T-helper 2 cell (primary cell): Measurements from ENCODE around the gene AHRR.
A peak's percentile ranks its signal among the peaks of the same experiment; 100 is the strongest.

Experiments
- DNase-seq, 5 experiments: peaks; one replicate each; pipeline versions ENCODE4 v3.0.0 to v3.0.0-alpha.2; 2012 to 2022

Gene AHRR

DNA sequence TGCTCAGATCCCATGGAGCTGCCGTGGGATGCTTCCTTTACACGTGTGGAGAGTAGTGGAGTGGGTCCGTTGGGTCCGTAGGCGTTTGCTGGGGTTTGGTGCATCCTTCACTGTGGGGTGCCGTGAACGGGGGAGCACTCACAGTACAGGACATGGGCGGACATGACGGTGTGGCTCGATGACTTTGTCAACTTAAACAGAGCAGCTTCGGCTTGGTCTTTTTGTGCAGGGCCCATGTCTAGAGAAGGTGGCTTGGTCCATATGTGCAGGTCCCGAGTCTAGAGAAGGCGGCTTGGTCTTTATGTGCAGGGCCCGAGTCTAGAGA is 95.1 kb downstream of the AHRR start:
- DNase-seq: no peak

DNA sequence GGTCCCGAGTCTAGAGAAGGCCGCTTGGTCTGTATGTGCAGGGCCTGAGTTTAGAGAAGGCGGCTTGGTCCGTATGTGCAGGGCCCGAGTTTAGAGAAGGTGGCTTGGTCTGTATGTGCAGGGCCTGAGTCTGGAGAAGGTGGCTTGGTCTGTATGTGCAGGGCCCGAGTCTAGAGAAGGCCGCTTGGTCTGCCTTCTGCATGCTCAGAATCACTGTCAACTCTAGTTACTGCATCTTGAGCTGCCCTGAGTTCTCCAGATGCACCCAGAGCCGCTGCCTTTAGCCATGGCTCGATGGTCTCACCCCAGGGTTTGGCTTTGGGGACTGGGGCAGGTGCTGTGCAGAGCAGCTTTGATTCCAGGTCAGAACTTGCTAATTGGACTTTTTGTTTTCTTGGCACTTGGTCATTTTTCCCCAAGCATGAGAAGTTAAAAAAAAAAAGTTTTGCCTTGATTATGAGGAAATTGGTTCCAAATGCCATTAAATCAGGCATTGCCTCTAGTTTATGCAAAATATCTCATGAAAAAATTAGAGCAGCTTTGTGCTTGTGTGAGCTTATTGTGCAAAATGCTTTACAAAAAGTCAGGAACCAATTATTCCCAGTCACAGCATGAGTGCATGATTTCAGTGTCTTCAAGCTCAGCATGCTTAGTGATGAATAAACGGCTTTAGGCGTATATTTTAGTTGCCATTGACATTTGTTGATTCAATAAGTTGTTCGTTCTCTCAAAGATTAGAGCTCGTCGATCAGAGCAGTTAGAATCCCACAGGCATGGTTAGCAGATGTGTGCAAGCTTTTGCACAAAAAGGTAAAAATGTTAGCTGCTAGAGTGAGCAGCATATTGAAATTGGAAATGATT is 96.0 kb downstream of the AHRR start:
- no peak for DNase-seq

DNA sequence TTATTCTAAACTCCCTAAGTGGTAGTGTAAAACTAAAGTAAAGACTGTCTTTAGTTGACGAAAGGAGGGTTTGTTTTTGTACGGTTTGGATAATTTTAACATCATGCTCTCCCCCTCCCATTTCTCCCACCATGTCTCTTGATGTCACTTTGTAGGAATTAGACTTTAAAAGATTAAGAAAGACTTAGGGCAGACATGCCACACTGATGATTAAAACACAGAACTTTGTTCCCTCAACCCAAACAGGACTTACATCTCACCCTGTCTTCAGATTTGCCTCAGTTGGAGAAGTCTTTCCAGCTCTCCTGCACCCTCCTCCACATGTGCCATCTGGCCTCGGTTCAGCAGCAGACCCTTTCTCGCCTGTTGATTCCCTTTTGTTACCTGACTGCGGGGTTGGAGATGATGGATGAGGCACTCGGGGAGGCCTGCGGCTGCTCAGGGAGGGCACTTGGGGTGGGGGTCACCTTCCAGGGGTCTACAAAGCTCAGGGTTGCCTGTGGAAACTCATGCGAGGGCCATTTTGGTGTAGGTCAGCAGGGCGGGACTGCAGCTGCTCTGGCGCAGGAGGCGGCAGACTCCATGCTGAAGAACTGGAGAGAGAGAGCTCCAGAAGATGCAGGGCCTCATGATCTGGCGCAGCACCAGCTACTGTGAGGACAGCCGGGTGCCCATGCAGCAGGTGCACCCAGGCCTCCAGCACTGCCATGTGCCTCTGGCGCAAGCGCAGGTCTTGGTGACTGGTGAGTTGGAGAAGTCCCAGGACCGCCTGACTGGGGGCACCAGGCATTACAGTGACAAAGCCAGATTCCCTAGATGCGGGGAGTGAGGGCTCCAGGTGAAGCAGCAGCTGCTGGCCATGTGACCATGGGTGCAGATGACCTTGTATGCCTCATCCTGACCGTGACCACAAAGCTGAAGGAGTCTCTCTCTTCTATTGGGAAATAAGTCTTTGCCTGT is 96.9 kb downstream of the AHRR start:
- DNase-seq: no peak

DNA sequence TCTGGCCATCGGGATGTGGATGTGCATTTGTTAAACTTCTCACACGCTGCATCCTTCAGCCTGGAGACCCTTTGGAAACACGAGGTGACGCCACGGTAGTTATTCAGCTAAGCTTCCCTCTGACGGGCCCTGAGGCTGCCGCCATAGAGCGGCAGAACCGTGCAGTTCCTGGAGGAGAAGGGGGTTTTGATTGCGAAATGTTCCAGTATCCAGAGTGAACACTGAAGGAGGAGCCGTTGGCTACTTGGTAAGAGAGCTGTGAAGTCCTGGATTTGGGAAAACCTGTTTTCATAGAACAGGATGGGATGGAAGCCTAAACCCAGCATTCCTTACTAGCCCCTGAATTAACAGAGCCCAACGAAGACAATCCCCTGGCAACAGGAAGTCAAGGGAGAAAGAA is 98.5 kb downstream of the AHRR start:
- no peak for DNase-seq

DNA sequence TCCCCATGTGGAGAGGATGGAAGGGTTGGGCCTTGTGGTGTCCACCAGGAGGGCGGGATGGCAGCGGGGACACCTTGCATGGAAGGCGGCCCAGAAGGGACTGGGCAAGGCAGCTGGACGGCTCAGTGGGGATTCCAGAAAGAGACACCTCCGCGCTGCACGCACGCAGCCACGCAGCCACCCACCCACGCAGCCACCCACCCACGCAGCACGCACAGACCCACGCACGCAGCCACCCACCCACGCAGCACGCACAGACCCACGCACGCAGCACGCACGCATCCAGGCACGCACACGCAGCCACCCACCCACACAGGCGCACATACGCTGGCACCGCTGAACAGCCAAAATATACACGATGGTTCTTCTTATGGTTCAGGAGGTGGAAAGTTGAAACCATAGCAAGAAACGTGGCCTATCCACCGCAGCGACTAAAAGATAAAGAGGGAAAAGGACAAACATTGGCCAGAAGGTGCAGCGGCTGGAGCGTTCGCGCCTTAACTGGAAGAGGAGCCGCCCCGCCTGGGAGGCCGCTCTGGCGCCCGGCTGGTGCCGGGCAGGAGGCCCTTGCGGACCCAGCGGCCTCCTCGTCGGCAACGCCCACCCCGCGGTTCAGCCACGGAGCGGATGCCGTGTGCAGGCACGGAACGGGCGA is 99.2 kb downstream of the AHRR start:
- no peak for DNase-seq

DNA sequence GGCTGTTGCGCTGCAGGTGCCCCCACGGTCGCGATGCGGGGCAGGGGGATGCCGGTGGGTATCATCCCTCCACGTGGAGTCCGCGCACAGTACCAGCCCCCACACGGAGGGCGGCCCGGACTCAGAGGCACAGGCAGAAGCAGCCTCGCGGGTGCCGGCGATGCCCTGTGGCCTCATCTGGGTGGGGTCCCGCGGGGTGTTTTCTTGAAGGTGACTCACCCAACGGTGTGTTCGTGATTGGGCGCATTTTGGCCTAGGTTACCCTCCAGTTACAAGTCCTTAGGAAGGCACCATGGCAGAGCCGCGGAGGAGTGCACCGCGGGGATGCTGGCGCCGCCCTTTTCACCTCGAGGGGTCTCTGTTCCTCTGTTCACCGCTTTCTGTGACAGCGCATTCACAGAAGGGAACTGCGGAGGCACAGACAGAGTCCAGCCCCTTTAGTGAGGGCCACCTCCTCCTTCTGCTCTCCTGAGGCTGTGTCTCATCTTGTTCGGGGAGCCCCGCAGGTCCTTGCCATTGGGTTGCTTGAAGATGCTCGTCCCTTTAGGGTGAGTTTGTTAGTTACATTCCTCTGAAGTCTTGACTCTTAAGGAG is 99.9 kb downstream of the AHRR start:
- no peak for DNase-seq

DNA sequence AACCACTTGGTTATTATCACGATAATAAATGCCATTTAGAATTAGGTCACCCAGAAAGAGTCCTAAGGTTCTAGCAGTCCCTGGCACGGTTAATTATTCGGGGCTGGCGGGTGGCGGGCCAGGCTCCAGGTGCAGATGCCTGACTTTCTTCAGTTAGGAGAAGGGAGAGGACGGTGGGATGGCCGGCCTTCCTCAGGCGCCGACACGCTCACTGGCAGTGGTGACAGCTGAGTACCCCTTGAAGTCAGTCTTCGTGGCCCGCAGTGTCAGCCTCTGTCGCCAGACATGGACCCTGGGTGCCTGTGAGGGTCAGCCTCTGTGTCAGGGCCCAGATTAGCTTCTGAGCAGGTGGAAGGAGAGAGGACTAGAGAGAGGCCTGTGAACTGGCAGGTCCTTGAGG is 100.4 kb downstream of the AHRR start:
- DNase-seq: no peak

DNA sequence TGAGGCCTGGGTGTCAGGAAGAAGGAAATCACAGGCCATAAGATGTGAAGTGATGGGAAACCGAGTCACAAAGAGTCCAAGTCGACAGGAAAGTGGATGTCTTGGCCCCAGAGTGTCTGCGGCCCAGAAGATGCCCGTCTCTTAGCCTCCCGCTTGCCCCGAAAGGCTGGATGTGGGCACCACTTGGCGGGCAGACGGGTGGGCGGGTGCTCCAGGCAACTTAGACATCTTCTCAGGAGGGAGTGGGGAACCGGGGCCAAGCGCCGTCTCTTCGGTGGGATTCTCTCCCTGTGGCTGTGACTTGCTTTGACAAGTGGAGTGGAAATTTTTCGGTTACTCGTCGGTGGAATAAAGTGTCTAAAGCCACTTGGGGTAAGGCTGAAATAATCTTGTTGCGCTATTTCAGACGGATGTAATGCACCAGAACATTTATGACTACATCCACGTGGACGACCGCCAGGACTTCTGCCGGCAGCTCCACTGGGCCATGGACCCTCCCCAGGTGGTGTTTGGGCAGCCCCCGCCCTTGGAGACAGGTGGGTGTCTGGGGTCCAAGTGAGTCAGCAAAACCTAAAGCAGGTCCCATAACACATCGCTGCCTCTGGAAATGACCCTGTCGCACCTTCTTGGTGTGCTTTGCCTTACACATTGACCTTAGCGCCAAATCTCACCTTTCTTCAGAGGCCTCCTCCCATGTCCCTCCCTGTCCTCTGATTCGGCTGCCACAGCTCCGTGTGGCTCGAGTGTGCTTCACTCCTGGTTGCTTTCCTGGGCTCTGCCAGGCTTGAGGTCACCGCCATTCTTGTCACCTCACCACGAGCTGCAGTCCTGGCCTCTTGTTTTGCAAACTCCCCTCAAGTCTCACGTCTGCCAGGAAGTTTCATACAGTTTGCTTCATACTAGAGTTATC is 101.1 kb downstream of the AHRR start:
- no peak for DNase-seq

DNA sequence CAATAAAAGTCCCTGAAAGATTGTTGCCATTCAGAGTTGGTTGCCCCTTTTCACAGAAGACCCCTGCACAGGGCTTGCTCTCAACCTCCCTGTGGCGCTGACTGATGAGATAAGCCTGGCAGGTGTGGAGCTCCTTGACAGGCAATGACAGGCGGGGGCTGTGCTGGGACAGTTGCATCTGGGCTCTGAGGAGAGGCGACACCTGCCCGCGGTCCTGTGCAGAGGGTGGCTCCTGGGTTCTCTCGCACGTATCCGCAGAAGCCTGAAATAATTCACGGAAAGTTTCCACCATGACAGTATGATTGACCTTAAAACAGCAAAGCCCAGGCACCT is 101.7 kb downstream of the AHRR start:
- DNase-seq: no peak

DNA sequence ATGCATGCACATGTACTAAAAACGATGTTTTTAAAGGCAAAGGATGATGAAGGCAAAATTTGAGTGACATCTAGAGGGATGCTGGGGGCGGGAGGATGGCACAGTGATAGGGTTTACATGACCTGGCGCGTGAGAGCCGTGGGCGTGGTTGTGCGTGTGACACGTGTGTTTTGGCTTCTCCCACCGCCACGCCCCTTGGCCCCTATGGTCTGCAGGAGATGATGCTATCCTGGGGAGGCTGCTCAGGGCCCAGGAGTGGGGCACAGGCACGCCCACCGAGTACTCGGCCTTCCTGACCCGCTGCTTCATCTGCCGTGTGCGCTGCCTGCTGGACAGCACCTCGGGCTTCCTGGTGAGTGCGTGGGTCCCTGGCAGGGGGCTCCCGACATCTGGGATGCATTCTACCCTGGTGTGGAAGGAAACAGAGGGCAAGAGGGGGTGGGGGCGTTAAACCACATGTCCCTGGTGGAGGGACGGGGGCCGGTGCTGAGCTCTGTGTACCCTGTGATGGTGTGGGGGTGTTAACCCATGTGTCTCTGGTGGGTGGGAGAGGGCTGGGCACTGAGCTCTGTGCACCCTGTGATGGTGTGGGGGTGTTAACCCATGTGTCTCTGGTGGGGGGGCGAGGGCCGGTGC is 102.2 kb downstream of the AHRR start:
- DNase-seq: peak in 1 of 5 experiments; percentile 36

DNA sequence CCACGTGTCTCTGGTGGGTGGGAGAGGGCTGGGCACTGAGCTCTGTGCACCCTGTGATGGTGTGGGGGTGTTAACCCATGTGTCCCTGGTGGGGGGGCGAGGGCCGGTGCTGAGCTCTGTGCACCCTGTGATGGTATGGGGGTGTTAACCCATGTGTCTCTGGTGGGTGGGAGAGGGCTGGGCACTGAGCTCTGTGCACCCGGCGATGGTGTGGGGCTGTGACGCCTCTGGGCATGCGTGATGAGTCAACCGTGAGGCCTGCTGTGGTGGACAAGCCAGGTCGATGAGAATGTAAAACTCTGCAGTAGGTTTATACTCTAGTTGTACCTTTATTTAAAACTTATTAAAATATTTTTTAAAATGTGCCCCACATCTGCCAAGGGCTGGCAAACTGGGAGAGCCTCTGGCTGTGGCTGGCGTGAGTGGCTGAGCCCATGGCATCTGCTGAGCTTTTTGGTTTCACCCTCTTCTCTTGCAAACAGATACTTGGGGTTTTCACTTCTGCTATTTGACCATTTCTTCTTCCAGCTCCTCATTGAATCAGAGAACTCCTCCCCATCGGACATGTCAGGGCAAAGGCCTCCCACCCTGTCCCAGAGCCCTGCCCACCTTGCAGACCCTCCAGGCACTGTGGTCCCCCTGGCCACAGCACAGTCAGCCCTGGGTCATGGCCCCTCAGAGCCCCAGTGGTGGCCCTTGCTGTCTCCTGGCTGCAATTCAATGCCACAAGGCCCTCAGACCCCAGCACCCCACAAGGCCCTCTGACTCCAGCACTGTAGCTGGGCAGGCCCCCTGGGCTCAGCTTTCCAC is 103.0 kb downstream of the AHRR start:
- no peak for DNase-seq

DNA sequence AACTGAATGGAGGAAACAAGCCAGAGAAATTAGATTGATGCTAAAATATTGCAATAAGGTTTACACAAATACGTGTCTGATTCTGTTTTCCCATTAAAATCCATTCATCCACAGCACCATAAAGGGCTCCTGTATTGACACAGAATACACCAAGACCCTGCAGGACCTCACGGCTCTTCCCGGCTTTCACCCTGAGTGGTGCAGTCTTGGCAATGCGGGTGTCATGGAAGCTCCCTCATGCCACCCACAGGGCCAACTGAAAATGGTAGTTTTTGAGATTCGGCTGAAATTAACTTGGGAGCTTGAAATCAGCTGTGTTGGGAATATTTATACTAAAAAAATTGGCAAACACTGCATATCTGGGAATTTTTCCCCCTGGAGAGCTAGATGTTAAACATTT is 104.2 kb downstream of the AHRR start:
- peak in 1 of 5 experiments; percentile 35 for DNase-seq

DNA sequence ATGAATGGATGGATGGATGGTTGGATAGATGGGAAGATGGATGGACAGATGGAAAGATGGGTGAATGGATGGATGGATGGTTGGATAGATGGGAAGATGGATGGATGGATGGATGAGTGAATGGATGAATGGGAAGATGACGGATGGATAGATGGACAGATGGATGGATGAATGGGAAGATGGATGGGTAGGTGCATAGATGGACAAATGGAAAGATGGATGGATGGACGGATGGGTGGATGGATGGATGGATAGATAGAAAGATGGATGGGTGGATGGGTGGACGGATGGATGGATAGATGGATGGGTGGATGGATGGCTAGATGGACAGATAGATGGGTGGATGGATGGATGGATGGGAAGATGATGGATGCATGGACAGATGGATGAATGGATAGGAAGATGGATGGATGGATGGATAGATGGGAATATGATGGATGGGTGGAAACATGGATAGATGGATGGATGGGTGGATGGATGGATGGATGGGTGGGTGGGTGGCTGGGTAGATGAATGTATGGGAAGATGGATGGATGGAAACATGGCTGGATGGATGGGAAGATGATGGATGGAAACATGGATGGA is 105.0 kb downstream of the AHRR start:
- DNase-seq: no peak

DNA sequence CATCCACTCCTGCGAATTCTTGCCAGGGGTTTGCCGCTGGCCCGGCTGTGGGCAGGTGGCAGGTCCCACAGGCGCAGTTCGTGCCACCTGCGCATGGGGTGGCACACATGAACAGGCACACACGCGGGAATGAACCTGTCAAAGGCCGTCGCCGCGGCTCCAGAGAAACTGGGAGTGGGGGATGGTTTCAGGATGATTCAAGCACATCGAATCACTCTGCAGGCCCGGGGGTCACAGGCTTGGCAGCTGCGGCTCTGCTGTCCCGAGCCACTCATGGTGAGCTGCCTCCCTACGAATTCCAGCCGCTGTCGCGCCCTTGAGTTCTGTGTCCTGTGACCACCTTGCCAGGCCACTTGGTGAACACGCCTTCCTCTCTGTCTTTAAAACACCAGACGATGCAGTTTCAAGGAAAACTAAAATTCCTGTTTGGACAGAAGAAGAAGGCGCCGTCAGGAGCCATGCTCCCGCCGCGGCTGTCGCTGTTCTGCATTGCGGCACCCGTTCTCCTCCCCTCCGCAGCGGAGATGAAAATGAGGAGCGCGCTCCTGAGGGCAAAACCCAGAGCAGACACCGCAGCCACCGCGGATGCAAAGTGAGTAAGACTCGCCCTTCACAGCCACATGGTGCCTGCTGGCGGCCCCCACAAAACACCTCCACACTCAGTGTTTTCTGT is 106.0 kb downstream of the AHRR start:
- no peak for DNase-seq

DNA sequence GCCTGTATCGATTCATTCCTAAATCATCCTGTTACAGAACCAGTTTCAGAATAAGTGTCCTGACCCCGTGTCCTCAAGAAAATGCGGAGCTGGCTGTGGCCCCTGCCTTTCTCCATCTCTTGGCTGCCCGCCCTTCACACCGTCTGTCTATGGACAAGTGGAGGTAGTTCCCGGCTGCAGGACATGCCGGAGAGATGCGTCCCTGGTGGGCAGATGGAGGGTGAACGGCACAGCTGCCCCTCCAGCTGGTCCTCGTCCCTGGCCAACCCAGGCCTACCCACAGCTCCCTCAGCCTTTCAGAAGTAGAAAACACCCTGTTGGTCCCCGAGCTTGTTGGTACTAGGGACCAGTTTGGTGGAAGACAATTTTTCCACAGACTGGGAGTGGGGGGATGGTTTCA is 106.7 kb downstream of the AHRR start:
- DNase-seq: no peak

DNA sequence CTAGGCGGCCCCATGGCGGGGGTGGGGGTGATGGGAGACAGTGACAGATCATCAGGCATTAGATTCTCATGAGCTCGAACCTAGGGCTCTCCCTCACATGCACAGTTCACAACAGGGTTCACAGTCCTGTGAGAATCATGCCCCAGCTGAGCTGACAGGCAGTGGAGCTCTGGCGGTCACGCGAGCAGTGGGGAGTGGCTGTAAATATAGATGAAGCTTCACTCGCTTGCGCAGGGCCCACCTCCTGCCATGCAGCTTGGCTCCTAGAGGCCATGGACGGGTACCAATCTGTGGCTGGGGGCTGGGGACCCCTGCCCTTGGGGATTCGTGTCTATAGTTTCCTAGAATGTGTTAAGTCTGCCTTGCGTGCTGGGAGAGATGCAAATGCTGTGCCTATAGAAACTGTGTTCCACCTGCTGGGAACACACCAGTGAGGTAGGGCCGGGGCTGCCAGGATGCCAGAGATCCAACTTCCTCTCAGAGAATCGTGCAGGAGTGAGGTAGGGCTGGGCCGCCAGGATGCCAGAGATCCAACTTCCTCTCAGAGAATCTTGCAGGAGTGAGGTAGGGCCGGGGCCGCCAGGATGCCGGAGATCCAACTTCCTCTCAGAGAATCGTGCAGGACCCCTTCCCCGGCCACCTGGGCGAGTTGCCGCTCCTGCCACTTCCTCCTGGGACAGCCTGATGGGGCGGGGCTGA is 107.4 kb downstream of the AHRR start:
- DNase-seq: no peak

DNA sequence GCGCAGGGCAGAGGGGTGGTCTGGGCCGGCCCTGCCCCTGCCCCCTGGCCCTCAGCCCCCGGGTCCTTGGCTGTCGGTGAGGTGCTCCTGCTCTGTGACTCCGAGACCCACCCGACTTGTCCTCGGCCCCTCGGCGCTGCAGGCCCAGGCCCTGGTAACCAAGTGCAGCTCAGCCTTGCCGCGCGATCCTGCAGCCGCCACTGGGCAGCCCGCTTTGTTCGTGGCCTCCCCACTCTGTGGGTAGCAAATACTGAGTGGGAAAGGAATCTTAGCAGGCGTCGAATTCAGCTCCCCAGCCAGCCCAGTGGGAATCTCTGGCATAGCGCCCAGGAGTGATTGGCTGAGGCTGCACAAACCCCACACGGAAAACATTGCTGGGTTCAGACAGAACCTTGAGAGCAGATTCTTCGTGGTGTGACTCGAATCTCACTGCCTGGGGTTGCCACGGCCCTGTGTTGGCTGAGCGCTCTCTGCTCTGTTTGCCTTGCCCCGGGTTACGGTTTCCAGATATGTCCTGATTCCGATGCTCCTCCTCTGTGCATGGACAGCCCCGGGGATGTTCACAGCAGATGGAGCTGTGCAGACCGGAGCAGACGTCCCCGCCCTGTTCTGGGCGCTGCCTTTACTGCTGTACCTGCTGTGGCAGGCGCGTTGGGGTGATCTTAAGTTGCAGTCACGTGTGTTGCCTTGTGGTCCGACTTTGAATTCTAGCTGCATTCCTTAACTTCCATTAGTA is 108.1 kb downstream of the AHRR start:
- no peak for DNase-seq

DNA sequence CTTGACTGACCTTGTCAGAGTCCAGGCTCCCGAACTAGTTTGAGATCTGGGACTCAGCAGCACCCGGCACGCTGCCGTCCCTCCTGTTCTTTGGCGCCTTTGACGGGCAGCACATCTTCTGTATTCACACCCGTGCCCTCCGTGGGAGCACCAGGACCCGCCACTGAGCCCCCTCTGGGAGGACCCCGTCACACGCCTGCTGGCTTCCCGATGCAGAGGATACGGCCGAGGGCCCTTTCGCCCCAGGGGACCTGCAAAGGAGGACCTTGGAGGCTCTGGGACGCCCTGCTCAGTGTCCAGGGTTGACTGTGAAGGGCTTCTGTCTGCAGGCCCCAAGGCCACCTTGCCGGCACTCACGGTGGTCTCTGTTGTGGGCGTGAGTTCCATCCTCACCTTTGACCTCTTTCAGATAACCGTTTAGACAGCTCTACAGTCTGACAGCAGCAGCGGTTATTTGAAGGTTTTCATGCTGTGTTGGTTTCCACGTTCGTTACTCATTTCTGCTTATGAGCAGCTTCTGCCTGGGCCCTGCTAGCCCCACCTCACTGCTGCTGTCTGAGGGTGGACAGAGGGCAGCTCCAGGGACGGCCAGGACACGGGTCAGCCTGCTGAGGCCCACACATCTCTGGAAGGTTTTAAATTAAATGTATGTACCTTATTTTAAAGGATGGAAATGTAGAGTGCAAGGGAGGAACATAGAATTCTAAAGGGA is 108.9 kb downstream of the AHRR start:
- no peak for DNase-seq
